HG03060 (cell line): Measurements from ENCODE around the gene FBXL13.
"Not testable (repeated sequence)": the region's sequence is repeated elsewhere in the genome, so short reads cannot be mapped to it uniquely, and the experiment has no call there.

ENCODE experiments used
- ATAC-seq: cut with Tn5 transposase; IDR thresholded peaks from one replicate; pipeline ENCODE4 v1.9.1; 2021; ENCODE audit warnings: low read depth, moderate number of reproducible peaks; ENCODE audit not compliant: unreplicated experiment

FBXL13 gene

GRCh38 chr7:102873470-102874165 lies 201.0 kb downstream of the FBXL13 start:
- ATAC-seq = peak; percentile 11

GRCh38 chr7:102872460-102872859 lies 202.1 kb downstream of the FBXL13 start:
- no peak for ATAC-seq

- ATAC-seq = no peak
These were observed 205.4 kb downstream of the FBXL13 start for GRCh38 chr7:102869195-102869594.

GRCh38 chr7:102866535-102867215 lies 207.9 kb downstream of the FBXL13 start:
- ATAC-seq = no peak

- no peak for ATAC-seq
These were observed 209.6 kb downstream of the FBXL13 start for GRCh38 chr7:102864958-102865357.

GRCh38 chr7:102860351-102860811 lies 214.2 kb downstream of the FBXL13 start:
- ATAC-seq = no peak

GRCh38 chr7:102859799-102860125 lies 214.8 kb downstream of the FBXL13 start:
- no peak for ATAC-seq

GRCh38 chr7:102859084-102859798 lies 215.4 kb downstream of the FBXL13 start:
- ATAC-seq = no peak

- ATAC-seq = no peak
These were observed 218.6 kb downstream of the FBXL13 start for GRCh38 chr7:102856036-102856435.

GRCh38 chr7:102849538-102849937 lies 225.1 kb downstream of the FBXL13 start:
- no peak for ATAC-seq

GRCh38 chr7:102849079-102849478 lies 225.5 kb downstream of the FBXL13 start:
- ATAC-seq = no peak

GRCh38 chr7:102845346-102845745 lies 229.2 kb downstream of the FBXL13 start:
- no peak for ATAC-seq

GRCh38 chr7:102843850-102844249 lies 230.7 kb downstream of the FBXL13 start:
- ATAC-seq = peak; percentile 88

GRCh38 chr7:102842284-102842683 lies 232.3 kb downstream of the FBXL13 start:
- no peak for ATAC-seq

GRCh38 chr7:102841290-102841689 lies 233.3 kb downstream of the FBXL13 start:
- no peak for ATAC-seq

- ATAC-seq = no peak
These were observed 234.2 kb downstream of the FBXL13 start for GRCh38 chr7:102840404-102840803.

GRCh38 chr7:102838572-102839101 lies 236.0 kb downstream of the FBXL13 start:
- ATAC-seq = not testable (repeated sequence)

- no peak for ATAC-seq
These were observed 236.8 kb downstream of the FBXL13 start for GRCh38 chr7:102837802-102838201.

- no peak for ATAC-seq
These were observed 237.6 kb downstream of the FBXL13 start for GRCh38 chr7:102836977-102837376.

- ATAC-seq = no peak
These were observed 238.2 kb downstream of the FBXL13 start for GRCh38 chr7:102836191-102836919.

- peak; percentile 91 for ATAC-seq
These were observed 239.6 kb downstream of the FBXL13 start for GRCh38 chr7:102834999-102835398.
